Tibial nerve (tissue), 4 donors: Measurements from ENCODE around the gene TTBK2.
"Not testable (repeated sequence)": the region's sequence is repeated elsewhere in the genome, so short reads cannot be mapped to it uniquely, and the experiment has no call there.

Experiments used
- EP300 ChIP-seq, 2 donors: sonication (generic); formaldehyde crosslinking; IDR thresholded peaks; one replicate each; pipeline ENCODE4 v1.6.1; 2017; ENCODE audit warnings: antibody characterized with exemption in 2 of 2, mild to moderate bottlenecking in 1 of 2
- POLR2A ChIP-seq, 2 donors: fragments of 450-650 bp; IDR thresholded peaks; one replicate each; pipeline ENCODE4 v1.6.1; 2017; ENCODE audit warnings: antibody characterized with exemption in 2 of 2, mild to moderate bottlenecking in 2 of 2, moderate library complexity in 2 of 2
- TF ChIP-seq, protein P1 (sequence below), 5 experiments: fragments of 200-600 bp in 3 of 5; fragments of 450-650 bp in 2 of 5; sonication (generic) in 3 of 5; IDR thresholded peaks; one replicate each; pipeline ENCODE4 v1.5.1; 2016 to 2019; ENCODE audit warnings: antibody characterized with exemption in 5 of 5, mild to moderate bottlenecking in 3 of 5, moderate library complexity in 2 of 5

DNA sequence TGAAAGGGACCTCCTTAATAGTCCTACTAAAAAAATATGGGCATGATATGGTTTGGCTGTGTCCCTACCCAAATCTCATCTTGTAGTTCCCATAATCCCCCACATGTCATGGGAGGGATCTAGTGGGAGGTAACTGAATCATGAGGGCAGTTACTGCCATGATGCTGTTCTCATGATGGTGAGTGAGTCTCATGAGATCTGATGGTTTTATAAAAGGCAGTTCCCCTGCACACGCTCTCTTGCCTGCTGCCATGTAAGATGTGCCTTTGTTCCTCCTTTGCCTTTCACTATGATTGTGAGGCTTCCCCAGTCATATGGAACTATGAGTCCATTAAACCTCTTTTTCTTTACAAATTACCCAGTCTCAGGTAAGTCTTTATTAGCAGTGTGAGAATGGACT is 26.7 kb downstream of the TTBK2 start:
- not testable (repeated sequence) for TF ChIP-seq POLR2A, EP300 (IDR thresholded peaks at IDR 0.05)
- TF ChIP-seq, protein P1, sequence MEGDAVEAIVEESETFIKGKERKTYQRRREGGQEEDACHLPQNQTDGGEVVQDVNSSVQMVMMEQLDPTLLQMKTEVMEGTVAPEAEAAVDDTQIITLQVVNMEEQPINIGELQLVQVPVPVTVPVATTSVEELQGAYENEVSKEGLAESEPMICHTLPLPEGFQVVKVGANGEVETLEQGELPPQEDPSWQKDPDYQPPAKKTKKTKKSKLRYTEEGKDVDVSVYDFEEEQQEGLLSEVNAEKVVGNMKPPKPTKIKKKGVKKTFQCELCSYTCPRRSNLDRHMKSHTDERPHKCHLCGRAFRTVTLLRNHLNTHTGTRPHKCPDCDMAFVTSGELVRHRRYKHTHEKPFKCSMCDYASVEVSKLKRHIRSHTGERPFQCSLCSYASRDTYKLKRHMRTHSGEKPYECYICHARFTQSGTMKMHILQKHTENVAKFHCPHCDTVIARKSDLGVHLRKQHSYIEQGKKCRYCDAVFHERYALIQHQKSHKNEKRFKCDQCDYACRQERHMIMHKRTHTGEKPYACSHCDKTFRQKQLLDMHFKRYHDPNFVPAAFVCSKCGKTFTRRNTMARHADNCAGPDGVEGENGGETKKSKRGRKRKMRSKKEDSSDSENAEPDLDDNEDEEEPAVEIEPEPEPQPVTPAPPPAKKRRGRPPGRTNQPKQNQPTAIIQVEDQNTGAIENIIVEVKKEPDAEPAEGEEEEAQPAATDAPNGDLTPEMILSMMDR (IDR thresholded peaks at IDR 0.05): not testable (repeated sequence)
